Adipocyte (in vitro differentiated cells): ENCODE data around the gene PLAU.
A peak's percentile ranks its signal among the peaks of the same experiment; 100 is the strongest.

ENCODE experiments used
- DNase-seq: peaks from one replicate; pipeline ENCODE4 v3.0.0-alpha.2; 2015; ENCODE audit warnings: low read depth
- H3K27me3 ChIP-seq: replicated peaks from 2 replicates; pipeline ENCODE4 v1.7.0; 2013; ENCODE audit warnings: mild to moderate bottlenecking, low read length, moderate library complexity; ENCODE audit not compliant: control insufficient read depth, insufficient read depth
- H3K36me3 ChIP-seq: 2 replicates; pipeline ENCODE4 v1.7.0; 2013; ENCODE audit warnings: low read length, mild to moderate bottlenecking, moderate library complexity; ENCODE audit not compliant: control insufficient read depth, insufficient read depth, severe bottlenecking
- H3K4me1 ChIP-seq: 2 replicates; pipeline ENCODE4 v1.7.0; 2013; ENCODE audit warnings: mild to moderate bottlenecking, low read length, moderate library complexity; ENCODE audit not compliant: control insufficient read depth, insufficient read depth
- H3K4me3 ChIP-seq: 2 replicates; pipeline ENCODE4 v1.7.0; 2013; ENCODE audit warnings: mild to moderate bottlenecking, low read length, moderate library complexity
- H3K9ac ChIP-seq: 2 replicates; pipeline ENCODE4 v1.7.0; 2013; ENCODE audit warnings: mild to moderate bottlenecking, low read length, moderate library complexity
- H3K9me3 ChIP-seq: 2 replicates; pipeline ENCODE4 v1.7.0; 2013; ENCODE audit warnings: mild to moderate bottlenecking, low read length, moderate library complexity; ENCODE audit not compliant: control insufficient read depth

The PLAU gene

DNA sequence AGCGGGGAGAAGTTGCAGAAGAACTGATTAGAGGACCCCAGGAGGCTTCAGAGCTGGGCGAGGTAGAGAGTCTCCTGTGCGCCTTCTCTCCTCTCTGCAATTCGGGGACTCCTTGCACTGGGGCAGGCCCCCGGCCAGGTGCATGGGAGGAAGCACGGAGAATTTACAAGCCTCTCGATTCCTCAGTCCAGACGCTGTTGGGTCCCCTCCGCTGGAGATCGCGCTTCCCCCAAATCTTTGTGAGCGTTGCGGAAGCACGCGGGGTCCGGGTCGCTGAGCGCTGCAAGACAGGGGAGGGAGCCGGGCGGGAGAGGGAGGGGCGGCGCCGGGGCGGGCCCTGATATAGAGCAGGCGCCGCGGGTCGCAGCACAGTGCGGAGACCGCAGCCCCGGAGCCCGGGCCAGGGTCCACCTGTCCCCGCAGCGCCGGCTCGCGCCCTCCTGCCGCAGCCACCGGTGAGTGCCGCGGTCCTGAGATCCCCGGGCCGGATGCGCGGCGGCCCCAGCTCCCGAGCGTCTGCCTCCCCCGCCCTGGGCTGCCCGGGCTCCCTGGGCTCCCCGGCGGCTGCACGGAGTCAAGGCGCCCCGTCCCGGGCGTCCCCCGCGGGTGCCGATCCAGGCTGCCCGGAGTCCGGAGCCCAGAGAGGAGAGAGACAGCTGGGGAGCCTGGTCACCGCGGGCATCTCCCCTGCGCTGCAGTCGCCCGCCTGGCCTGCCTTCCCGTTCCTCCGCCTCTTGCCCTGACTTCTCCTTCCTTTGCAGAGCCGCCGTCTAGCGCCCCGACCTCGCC lies at the start of gene PLAU:
PLAU (plus strand) TSS at position 369 of the 789 bp plus-strand sequence. CDS start 424 bp downstream, outside the sequence.
- Histone ChIP-seq H3K9ac (peak within 1 kb of the TSS; percentile 83), H3K4me1 (peaks cover 51% of the 10 kb centered on the region), H3K4me3 (peak within 1 kb of the TSS; percentile 84), H3K9me3 (no peaks in the 10 kb centered on the region), H3K36me3 (peaks cover 4% of the 10 kb centered on the region), H3K27me3 (no peaks in the 10 kb centered on the region)
- DNase-seq, result peak; percentile 61

- H3K9ac ChIP-seq, result no peak overlapping the region
- no peak overlapping the region for H3K4me3 ChIP-seq
- no peaks in the 10 kb centered on the region for H3K27me3 ChIP-seq
- peaks cover 31% of the 10 kb centered on the region for H3K4me1 ChIP-seq
- no peak for DNase-seq
- no peaks in the 10 kb centered on the region for H3K9me3 ChIP-seq
- H3K36me3 ChIP-seq, result peaks cover 30% of the 10 kb centered on the region
These were observed 48.9 kb upstream of the PLAU start for GRCh38 chr10:73862011-73862410.

DNA sequence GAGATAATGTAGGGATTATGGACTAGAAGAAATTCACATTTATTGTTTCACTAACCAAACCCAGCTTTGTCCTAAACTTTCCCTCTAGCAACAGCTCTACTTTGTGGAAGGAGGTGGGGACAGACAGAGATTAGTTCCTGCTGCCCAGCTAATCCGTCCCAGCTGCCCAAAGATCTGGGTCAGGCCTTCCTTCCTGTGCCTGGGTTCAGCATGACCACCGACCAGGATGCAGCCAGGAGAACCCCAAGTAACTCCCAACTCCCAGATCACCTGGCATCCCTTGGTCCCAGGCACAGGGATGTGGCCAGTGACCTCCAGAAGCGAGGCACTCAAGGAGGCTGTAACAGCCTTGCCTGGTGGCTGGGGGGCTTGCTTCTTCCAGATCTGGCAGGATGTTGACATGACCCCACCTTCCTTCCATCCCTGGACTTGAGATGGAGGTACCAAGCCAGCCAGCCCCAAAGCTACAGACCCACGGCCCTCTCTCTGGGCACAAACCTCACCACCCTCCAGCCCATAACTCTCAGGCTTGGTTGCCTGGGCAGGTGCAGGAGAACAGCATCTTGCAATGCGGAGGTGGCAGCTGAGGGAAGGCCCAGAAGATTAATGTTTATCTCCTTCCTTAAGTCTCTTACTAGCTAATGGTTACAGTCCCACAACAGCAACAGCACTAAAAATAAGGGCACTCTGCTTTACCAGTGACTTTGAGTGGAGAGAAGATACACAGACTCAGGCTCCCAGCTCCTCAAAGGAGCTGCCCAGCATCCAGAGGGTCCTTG lies 47.7 kb upstream of the PLAU start:
- Histone ChIP-seq H3K27me3 (no peaks in the 10 kb centered on the region), H3K4me1 (peaks cover 23% of the 10 kb centered on the region), H3K9ac (no peak overlapping the region), H3K4me3 (no peak overlapping the region), H3K36me3 (peaks cover 35% of the 10 kb centered on the region), H3K9me3 (no peaks in the 10 kb centered on the region)
- DNase-seq, result peak; percentile 25

- no peak for DNase-seq
- no peaks in the 10 kb centered on the region for H3K27me3 ChIP-seq
- peaks cover 15% of the 10 kb centered on the region for H3K4me1 ChIP-seq
- H3K4me3 ChIP-seq, result no peak overlapping the region
- no peak overlapping the region for H3K9ac ChIP-seq
- peaks cover 43% of the 10 kb centered on the region for H3K36me3 ChIP-seq
- no peaks in the 10 kb centered on the region for H3K9me3 ChIP-seq
These were observed 46.7 kb upstream of the PLAU start for GRCh38 chr10:73864229-73864628.

GRCh38 chr10:73865107-73865458 lies 45.8 kb upstream of the PLAU start:
- Histone ChIP-seq H3K27me3 (no peaks in the 10 kb centered on the region), H3K36me3 (peaks cover 44% of the 10 kb centered on the region), H3K9ac (no peak overlapping the region), H3K4me3 (no peak overlapping the region), H3K9me3 (no peaks in the 10 kb centered on the region), H3K4me1 (peaks cover 6% of the 10 kb centered on the region)
- no peak for DNase-seq

GRCh38 chr10:73865459-73866442 lies 45.2 kb upstream of the PLAU start:
- H3K36me3 ChIP-seq, result peaks cover 43% of the 10 kb centered on the region
- no peak overlapping the region for H3K4me3 ChIP-seq
- no peaks in the 10 kb centered on the region for H3K9me3 ChIP-seq
- H3K27me3 ChIP-seq, result no peaks in the 10 kb centered on the region
- no peak overlapping the region for H3K9ac ChIP-seq
- DNase-seq, result no peak
- peaks cover 4% of the 10 kb centered on the region for H3K4me1 ChIP-seq

DNA sequence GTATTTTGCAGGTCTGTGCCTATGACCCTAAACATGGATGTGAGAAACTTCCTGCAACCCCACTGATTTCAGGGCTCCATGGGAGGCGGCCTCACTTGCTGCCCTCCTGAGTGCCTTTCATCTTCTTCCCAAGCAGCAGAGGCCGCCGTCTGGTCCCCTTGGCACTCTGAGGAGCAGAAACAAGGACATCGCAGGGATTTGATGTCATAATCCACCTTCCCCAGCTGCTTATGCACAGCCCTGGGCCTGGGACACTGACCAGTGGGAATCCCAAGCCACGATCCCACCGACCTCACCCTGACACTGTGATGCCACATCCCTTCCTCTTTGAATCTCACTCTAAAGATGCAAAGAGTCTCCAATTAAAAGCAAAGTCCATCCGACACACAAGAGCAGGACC lies 44.3 kb upstream of the PLAU start:
- peaks cover 5% of the 10 kb centered on the region for H3K4me1 ChIP-seq
- H3K9ac ChIP-seq, result no peak overlapping the region
- no peaks in the 10 kb centered on the region for H3K9me3 ChIP-seq
- H3K27me3 ChIP-seq, result no peaks in the 10 kb centered on the region
- no peak for DNase-seq
- H3K36me3 ChIP-seq, result peaks cover 39% of the 10 kb centered on the region
- no peak overlapping the region for H3K4me3 ChIP-seq

GRCh38 chr10:73867126-73867807 lies 43.7 kb upstream of the PLAU start:
- Histone ChIP-seq H3K4me1 (peaks cover 12% of the 10 kb centered on the region), H3K27me3 (no peaks in the 10 kb centered on the region), H3K9me3 (no peaks in the 10 kb centered on the region), H3K4me3 (no peak overlapping the region), H3K36me3 (peaks cover 37% of the 10 kb centered on the region), H3K9ac (no peak overlapping the region)
- no peak for DNase-seq

DNA sequence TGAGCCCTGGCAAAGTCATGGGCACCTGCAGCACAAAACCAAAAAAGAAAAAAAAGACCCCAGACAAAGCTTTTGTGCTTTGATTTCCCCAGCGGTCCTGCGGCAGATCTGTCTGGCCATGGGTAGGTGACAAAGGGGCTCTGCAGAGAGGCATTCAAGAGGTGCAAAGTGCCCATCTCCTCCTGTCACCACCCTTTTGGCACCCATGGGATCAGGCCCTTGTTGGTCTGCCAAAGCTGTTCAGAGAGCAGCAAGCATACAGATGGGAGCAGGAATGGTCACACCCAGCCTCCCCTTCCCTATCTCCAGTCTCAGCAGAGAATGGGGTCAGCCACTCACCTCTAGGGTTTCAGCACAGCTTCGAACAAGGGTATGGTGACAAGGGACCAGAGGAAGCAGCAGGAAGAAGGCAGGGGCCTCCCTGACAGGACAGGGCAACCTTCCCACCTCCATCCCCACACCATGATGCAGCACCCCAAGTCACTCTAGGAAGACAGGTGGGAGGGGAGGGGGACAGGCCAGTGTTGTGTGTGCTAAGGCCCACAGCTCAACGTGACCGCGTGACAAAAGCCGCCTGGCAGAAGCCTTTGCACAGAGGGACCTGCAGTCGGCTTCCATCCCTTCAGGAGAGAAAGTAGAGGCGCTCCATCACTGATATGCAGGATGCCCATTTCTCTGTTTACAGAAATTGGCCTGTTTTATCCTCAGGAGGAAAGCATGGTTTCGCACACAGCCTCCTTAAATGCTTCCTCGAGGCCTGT lies 42.9 kb upstream of the PLAU start:
- DNase-seq, result no peak
- Histone ChIP-seq H3K9me3 (no peaks in the 10 kb centered on the region), H3K9ac (no peak overlapping the region), H3K27me3 (no peaks in the 10 kb centered on the region), H3K4me1 (peaks cover 19% of the 10 kb centered on the region), H3K36me3 (peaks cover 37% of the 10 kb centered on the region), H3K4me3 (no peak overlapping the region)

GRCh38 chr10:73868655-73869195 lies 42.2 kb upstream of the PLAU start:
- Histone ChIP-seq H3K36me3 (peaks cover 37% of the 10 kb centered on the region), H3K9ac (no peak overlapping the region), H3K9me3 (no peaks in the 10 kb centered on the region), H3K4me3 (no peak overlapping the region), H3K4me1 (peaks cover 23% of the 10 kb centered on the region), H3K27me3 (no peaks in the 10 kb centered on the region)
- DNase-seq, result no peak
